ENCODE data around the gene CUTA. TPM values are rescaled to one million over a fixed set of nuclear protein-coding genes. Genes with fewer than 3 reads are reported as not detected.

Gene CUTA
- total RNA-seq, 2 experiments from 2014 or later = 176 to 185 TPM

GRCh38 chr6:33420491-33421343, 2.8 kb upstream of the CUTA start:
- Histone ChIP-seq H3K4me1 (ENCODE audit: insufficient read depth, low read length) (peaks cover 65% of the 10 kb centered on the region), H3K27ac (ENCODE audit: low read depth in 1 of 2, low read length in 2 of 2) (no peak overlapping the region), H3K36me3 (ENCODE audit: insufficient read depth, low read length) (peaks cover 9% of the 10 kb centered on the region), H3K9me3 (ENCODE audit: control insufficient read depth in 1 of 2, insufficient read depth in 1 of 2, low read length in 2 of 2) (no peaks in the 10 kb centered on the region), H3K27me3 (ENCODE audit: control insufficient read depth in 1 of 2, insufficient read depth in 2 of 2, low read length in 2 of 2) (no peaks in the 10 kb centered on the region), H3K4me3 (ENCODE audit: low read length) (no peak overlapping the region)
- Mint-ChIP-seq H3K27me3 (no peaks in the 10 kb centered on the region), H3K9me3 (no peaks in the 10 kb centered on the region), H3K36me3 (ENCODE audit: low read depth) (peaks cover 25% of the 10 kb centered on the region), H3K4me3 (peak overlapping the region; percentile 71), H3K4me1 (ENCODE audit: low read depth) (peaks cover 78% of the 10 kb centered on the region), H3K27ac (peak overlapping the region; percentile 62)
- intact Hi-C loops (cut with DNase I, micrococcal nuclease) = no loop called here
- ChIA-PET CTCF (no interaction called here), POLR2A (no interaction called here)
- DNase-seq (no peak), ATAC-seq (ENCODE audit: poor library complexity) (no peak)
- no peak for TF ChIP-seq CTCF (IDR thresholded peaks at IDR 0.05)

GRCh38 chr6:33419580-33420490, 1.9 kb upstream of the CUTA start, which contains the start of gene SYNGAP1:
TSS of gene SYNGAP1 (plus strand) at chr6:33420065. CDS start at chr6:33420265, 200 bp downstream.
- Mint-ChIP-seq H3K4me3 (peak within 1 kb of the TSS; percentile 92), H3K9me3 (no peaks in the 10 kb centered on the region), H3K36me3 (ENCODE audit: low read depth) (peaks cover 34% of the 10 kb centered on the region), H3K27me3 (no peaks in the 10 kb centered on the region), H3K27ac (peak within 1 kb of the TSS; percentile 98), H3K4me1 (ENCODE audit: low read depth) (peaks cover 78% of the 10 kb centered on the region)
- peaks cover 18% of the 10 kb centered on the region for H3K36me3 ChIP-seq (ENCODE audit: insufficient read depth, low read length)
- no peaks in the 10 kb centered on the region for H3K27me3 ChIP-seq (ENCODE audit: control insufficient read depth in 1 of 2, insufficient read depth in 2 of 2, low read length in 2 of 2)
- no peaks in the 10 kb centered on the region for H3K9me3 ChIP-seq (ENCODE audit: control insufficient read depth in 1 of 2, insufficient read depth in 1 of 2, low read length in 2 of 2)
- POLR2A ChIA-PET = interaction anchor here (0.6 to 4.8 kb wide), 7 partner anchors 9 to 151 kb away, joined by 3 to 60 read pairs (median 18); partner anchors contain the start of genes PHF1 and ZBTB9
- intact Hi-C loops (cut with DNase I, micrococcal nuclease) = loop anchor here in 1 of 2 experiments (2.0 to 5.0 kb wide), 2 partner anchors 75 to 108 kb away; partner anchors contain the start of gene TAPBP
- ATAC-seq (ENCODE audit: poor library complexity) (no peak), DNase-seq (peak in 10 of 14 experiments; percentile 32 to 67 (median 53))
- CTCF ChIA-PET = interaction anchor here (0.7 to 0.8 kb wide), 2 partner anchors 25 to 29 kb away, joined by 3 read pairs; no protein-coding TSS in a partner anchor
- no peak for TF ChIP-seq CTCF (IDR thresholded peaks at IDR 0.05)
- peaks cover 66% of the 10 kb centered on the region for H3K4me1 ChIP-seq (ENCODE audit: insufficient read depth, low read length)
- H3K27ac ChIP-seq (ENCODE audit: low read depth in 1 of 2, low read length in 2 of 2) = peak within 1 kb of the TSS; percentile 97 to 99
- peak within 1 kb of the TSS; percentile 54 for H3K4me3 ChIP-seq (ENCODE audit: low read length)
